ENCODE measurements around the gene CENATAC.

GRCh38 chr11:119021631-119022030, 23.7 kb downstream of the CENATAC start:
- TF ChIP-seq GATA2 (IDR thresholded peaks at IDR 0.05; ENCODE audit: low read depth, low read length): no peak
- TF ChIP-seq GATA3 (IDR thresholded peaks at IDR 0.05; ENCODE audit: low read depth, low read length): no peak

Measured in SH-SY5Y (cell line).